Spleen (tissue), 7 donors: ENCODE results near the gene DLGAP3.
"Not testable (repeated sequence)": the region's sequence is repeated elsewhere in the genome, so short reads cannot be mapped to it uniquely, and the experiment has no call there.

Experiments used
- CTCF ChIP-seq, 11 experiments: fragments of 200-600 bp in 7 of 11; fragments of 450-650 bp in 4 of 11; sonication (generic) in 4 of 11; IDR thresholded peaks in 8 of 11; conservative IDR thresholded peaks in 3 of 11; 1 replicate in 7 of 11; 2 replicates in 4 of 11; pipeline versions ENCODE4 v1.4.0 to v1.8.0; 2016 to 2021; ENCODE audit warnings: antibody characterized with exemption in 11 of 11, inconsistent platforms in 4 of 11, mild to moderate bottlenecking in 1 of 11
- POLR2AphosphoS5 ChIP-seq, 3 donors: sonication (generic); formaldehyde crosslinking; IDR thresholded peaks; one replicate each; pipeline ENCODE4 v1.5.1; 2017; ENCODE audit warnings: antibody characterized with exemption in 3 of 3
- donor health status: DM: no; HTN: no; CAD: no; lungs with moderate emphysema.
- donor health status: DM: no; HTN: no; CAD: no.
- donor health status: DM: no; HTN: no; CAD: no.

DNA sequence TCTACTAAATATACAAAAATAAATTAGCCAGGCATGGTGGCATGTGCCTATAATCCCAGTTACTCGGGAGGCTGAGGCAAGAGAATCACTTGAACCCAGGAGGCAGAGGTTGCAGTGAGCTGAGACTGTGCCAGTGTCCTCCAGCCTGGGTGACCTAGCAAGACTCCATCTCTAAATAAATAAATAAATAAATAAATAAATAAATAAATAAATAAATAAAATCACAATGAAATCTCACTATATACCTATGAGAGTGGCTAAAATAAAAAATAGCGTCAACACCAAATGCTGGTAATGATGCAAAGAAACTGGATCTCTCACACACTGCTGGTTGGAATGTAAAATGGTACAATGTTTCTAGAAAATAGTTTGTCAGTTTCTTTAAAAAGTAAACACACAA is 110.6 kb downstream of the DLGAP3 start:
- not testable (repeated sequence) for TF ChIP-seq CTCF (IDR thresholded peaks at IDR 0.05 in 8 of 11, conservative IDR thresholded peaks at IDR 0.05 in 3 of 11); POLR2AphosphoS5 (IDR thresholded peaks at IDR 0.05)
